Measurements from ENCODE around the gene PRKN.

- TF ChIP-seq CTCF (IDR thresholded peaks at IDR 0.05; ENCODE audit: low read depth, low read length) (no peak), EZH2phosphoT487 (IDR thresholded peaks at IDR 0.05; ENCODE audit: low read depth) (no peak)
These were observed 540.2 kb downstream of the PRKN start for GRCh38 chr6:162187168-162187935.

Measured in OCI-LY3 (cell line).